ENCODE results near the gene RGL3.
"Not testable (repeated sequence)": the region's sequence is repeated elsewhere in the genome, so short reads cannot be mapped to it uniquely, and the experiment has no call there.

Gene RGL3

DNA sequence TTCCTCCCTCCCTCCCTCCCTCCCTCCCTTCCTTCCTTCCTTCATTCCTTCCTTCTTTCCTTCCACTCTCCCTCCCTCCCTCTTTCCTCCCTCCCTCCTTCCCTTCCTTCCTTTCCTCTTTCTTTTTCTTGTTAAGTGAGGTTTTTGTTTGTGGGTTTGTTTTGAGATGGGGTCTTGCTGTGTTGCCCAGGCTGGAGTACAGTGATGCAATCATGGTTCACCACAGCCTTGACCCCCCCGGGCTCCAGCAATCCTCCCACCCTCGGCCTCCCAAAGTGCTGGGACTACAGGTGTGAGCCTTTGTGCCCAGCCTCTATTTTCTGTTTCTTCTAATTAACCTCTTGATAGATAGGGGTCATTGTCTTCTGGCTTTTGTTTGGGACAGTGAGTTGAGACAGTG is 42.3 kb upstream of the RGL3 start:
- H3K4me1 ChIP-seq (ENCODE audit: control insufficient read depth in 1 of 2, insufficient read depth in 1 of 2, low read depth in 1 of 2, low read length in 1 of 2) = no peaks in the 10 kb centered on the region
- no peak overlapping the region for H3K4me3 ChIP-seq (ENCODE audit: low read depth in 1 of 2, low read length in 1 of 2)
- H3K36me3 ChIP-seq = no peaks in the 10 kb centered on the region
- H3K9me3 ChIP-seq = no peaks in the 10 kb centered on the region
- TF ChIP-seq, protein P1, sequence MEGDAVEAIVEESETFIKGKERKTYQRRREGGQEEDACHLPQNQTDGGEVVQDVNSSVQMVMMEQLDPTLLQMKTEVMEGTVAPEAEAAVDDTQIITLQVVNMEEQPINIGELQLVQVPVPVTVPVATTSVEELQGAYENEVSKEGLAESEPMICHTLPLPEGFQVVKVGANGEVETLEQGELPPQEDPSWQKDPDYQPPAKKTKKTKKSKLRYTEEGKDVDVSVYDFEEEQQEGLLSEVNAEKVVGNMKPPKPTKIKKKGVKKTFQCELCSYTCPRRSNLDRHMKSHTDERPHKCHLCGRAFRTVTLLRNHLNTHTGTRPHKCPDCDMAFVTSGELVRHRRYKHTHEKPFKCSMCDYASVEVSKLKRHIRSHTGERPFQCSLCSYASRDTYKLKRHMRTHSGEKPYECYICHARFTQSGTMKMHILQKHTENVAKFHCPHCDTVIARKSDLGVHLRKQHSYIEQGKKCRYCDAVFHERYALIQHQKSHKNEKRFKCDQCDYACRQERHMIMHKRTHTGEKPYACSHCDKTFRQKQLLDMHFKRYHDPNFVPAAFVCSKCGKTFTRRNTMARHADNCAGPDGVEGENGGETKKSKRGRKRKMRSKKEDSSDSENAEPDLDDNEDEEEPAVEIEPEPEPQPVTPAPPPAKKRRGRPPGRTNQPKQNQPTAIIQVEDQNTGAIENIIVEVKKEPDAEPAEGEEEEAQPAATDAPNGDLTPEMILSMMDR (IDR thresholded peaks at IDR 0.05) = no peak
- H3K27me3 ChIP-seq = peaks cover 24% of the 10 kb centered on the region
- no peak overlapping the region for H3K27ac ChIP-seq

DNA sequence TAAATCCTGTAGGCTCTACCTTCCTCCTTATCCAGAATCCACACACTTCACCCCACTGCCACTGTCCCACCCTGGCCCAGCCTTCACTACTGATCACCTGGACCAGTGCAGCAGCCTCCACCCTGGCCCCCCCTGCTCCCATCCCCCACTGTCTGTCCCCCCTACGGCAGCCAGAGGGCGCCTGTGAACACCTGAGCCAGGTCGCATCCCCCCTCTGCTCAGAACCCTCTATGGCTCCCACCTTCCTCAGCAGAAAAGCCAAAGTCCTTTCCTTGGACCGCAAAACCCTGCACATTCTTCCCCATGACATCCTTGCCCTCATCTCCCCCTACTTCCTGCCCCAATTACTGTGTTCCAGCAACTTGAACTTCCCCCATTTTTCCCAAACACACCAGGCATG is 41.1 kb upstream of the RGL3 start:
- no peaks in the 10 kb centered on the region for H3K9me3 ChIP-seq
- TF ChIP-seq, protein P1 (IDR thresholded peaks at IDR 0.05) = peak; percentile 18
- no peaks in the 10 kb centered on the region for H3K36me3 ChIP-seq
- H3K27me3 ChIP-seq = peaks cover 33% of the 10 kb centered on the region
- H3K4me3 ChIP-seq (ENCODE audit: low read depth in 1 of 2, low read length in 1 of 2) = no peak overlapping the region
- no peaks in the 10 kb centered on the region for H3K4me1 ChIP-seq (ENCODE audit: control insufficient read depth in 1 of 2, insufficient read depth in 1 of 2, low read depth in 1 of 2, low read length in 1 of 2)
- no peak overlapping the region for H3K27ac ChIP-seq

DNA sequence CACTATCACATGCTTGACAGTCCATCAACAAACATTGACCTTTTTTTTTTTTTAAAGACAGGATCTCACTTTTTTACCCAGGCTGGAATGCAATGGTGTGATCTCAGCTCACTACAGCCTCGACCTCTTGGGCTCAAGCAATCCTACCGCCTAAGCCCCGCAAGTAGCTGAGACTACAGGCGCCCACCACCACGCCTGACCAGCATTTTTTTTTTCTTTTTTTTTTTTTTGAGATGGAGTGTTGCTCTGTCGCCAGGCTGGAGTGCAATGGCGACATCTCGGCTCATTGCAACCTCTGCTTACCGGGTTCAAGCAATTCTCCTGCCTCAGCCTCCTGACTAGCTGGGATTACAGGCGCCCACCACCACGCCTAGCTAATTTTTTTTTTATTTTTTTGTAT is 39.8 kb upstream of the RGL3 start:
- not testable (repeated sequence) for H3K4me1 ChIP-seq (ENCODE audit: control insufficient read depth in 1 of 2, insufficient read depth in 1 of 2, low read depth in 1 of 2, low read length in 1 of 2); H3K4me3 ChIP-seq (ENCODE audit: low read depth in 1 of 2, low read length in 1 of 2); H3K36me3 ChIP-seq; H3K9me3 ChIP-seq; H3K27ac ChIP-seq
- peaks cover 43% of the 10 kb centered on the region for H3K27me3 ChIP-seq

DNA sequence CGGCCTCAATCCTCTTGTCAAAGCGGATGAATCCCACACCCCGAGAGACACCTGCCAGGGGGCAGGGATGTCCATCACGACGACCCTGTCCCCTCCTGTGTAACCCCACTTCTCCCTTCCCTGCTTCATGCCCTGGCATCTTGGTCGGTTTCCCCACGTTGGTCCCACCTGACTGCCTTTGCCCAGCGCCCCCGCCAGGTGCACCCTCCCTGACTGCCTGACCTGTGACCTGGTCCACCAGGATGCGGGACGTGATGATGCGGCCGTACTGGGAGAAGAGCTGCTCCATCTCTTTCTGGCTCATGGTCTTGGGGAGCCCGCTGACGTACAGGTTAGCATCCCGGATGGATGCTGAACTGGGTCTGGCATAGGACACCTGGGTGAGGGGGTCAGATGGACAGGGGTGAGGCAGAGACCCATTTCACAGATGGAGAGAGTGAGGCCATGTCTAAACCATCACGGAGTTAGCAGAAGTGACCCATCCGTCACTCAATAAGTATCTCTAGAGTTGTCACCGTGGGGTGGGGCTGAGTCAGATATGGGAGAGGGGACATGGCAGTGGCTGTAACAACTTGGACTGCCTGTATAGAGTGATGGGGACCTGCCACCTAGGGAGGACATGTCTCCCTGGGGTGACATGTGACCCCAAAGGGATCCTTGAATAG is 39.3 kb upstream of the RGL3 start:
- H3K36me3 ChIP-seq = no peaks in the 10 kb centered on the region
- peaks cover 47% of the 10 kb centered on the region for H3K27me3 ChIP-seq
- no peak overlapping the region for H3K27ac ChIP-seq
- no peaks in the 10 kb centered on the region for H3K4me1 ChIP-seq (ENCODE audit: control insufficient read depth in 1 of 2, insufficient read depth in 1 of 2, low read depth in 1 of 2, low read length in 1 of 2)
- no peak overlapping the region for H3K4me3 ChIP-seq (ENCODE audit: low read depth in 1 of 2, low read length in 1 of 2)
- TF ChIP-seq, protein P1 (IDR thresholded peaks at IDR 0.05) = no peak
- H3K9me3 ChIP-seq = no peaks in the 10 kb centered on the region

DNA sequence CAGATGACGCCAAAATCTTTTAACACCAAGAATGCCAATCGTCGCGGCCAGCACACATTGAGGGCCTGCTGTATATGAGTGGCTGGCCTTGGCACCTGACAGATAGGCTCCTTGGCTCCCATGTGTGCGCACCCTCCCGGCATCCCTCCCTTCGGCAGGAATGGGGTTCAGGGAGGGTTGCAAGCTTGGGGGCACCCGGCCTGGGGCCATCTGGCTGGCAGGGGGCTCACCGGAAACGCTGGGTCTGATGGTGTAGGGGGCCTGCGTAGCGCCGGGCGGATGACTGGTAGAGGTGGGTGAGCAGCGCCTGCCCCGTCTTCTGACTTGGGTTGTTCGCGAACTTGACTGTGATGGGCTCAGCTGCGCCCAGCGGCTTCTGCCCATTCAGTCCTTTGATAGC is 38.7 kb upstream of the RGL3 start:
- Histone ChIP-seq H3K9me3 (no peaks in the 10 kb centered on the region), H3K4me1 (ENCODE audit: control insufficient read depth in 1 of 2, insufficient read depth in 1 of 2, low read depth in 1 of 2, low read length in 1 of 2) (no peaks in the 10 kb centered on the region), H3K4me3 (ENCODE audit: low read depth in 1 of 2, low read length in 1 of 2) (no peak overlapping the region), H3K36me3 (no peaks in the 10 kb centered on the region), H3K27me3 (peaks cover 53% of the 10 kb centered on the region), H3K27ac (no peak overlapping the region)
- TF ChIP-seq, protein P1 (IDR thresholded peaks at IDR 0.05) = no peak

DNA sequence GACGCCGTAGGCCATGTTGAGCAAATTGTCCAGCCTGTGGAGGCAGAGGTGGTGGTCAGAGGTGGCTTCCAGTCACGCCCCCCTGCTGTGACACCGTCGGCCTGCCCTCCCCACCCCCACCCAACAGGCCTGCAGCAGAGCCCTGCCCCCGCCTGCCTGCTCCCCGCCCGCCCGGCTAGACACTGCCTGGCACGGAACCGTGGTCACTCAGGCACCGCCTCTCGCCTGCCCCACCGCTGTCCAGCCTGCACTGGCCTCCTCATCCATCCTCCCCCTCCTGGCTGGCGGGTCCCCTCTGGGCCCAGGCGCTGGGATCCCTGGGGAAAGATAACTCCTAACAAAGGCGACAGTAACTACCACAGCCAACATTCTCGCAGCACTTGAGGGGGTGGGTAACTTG is 38.0 kb upstream of the RGL3 start:
- H3K9me3 ChIP-seq = no peaks in the 10 kb centered on the region
- no peaks in the 10 kb centered on the region for H3K36me3 ChIP-seq
- H3K27ac ChIP-seq = no peak overlapping the region
- no peak overlapping the region for H3K4me3 ChIP-seq (ENCODE audit: low read depth in 1 of 2, low read length in 1 of 2)
- TF ChIP-seq, protein P1 (IDR thresholded peaks at IDR 0.05) = no peak
- peaks cover 57% of the 10 kb centered on the region for H3K27me3 ChIP-seq
- no peaks in the 10 kb centered on the region for H3K4me1 ChIP-seq (ENCODE audit: control insufficient read depth in 1 of 2, insufficient read depth in 1 of 2, low read depth in 1 of 2, low read length in 1 of 2)

Measured in neutrophil (primary cell).